ENCODE data around the gene CPED1. TPM values are rescaled to one million over a fixed set of nuclear protein-coding genes. Genes with fewer than 3 reads are reported as not detected.

Gene CPED1
- polyA plus RNA-seq, 1 donor from 2014 or later = not detected

GRCh38 chr7:120992272-120992964 is 3.9 kb downstream of the CPED1 start:
- no peak overlapping the region for H3K27ac ChIP-seq (ENCODE audit: low read length)
- H3K4me2 ChIP-seq (ENCODE audit: low read length) = no peak overlapping the region
- H3K36me3 ChIP-seq (ENCODE audit: insufficient read depth, low read length) = no peaks in the 10 kb centered on the region
- no peaks in the 10 kb centered on the region for H3F3A ChIP-seq (ENCODE audit: insufficient read depth, low read length, poor library complexity, severe bottlenecking)
- no peaks in the 10 kb centered on the region for H3K9me3 ChIP-seq (ENCODE audit: low read length)
- no peaks in the 10 kb centered on the region for H3K79me2 ChIP-seq (replicated peaks; ENCODE audit: insufficient read depth, low read length)
- TF ChIP-seq EP300 (conservative IDR thresholded peaks at IDR 0.05; ENCODE audit: poor library complexity, severe bottlenecking) (no peak), TAF1 (IDR thresholded peaks at IDR 0.05; ENCODE audit: low read depth) (no peak), CTCF (IDR thresholded peaks at IDR 0.05; ENCODE audit: poor library complexity, severe bottlenecking) (no peak), POLR2AphosphoS5 (IDR thresholded peaks at IDR 0.05) (no peak), REST (IDR thresholded peaks at IDR 0.05; ENCODE audit: borderline replicate concordance) (no peak), SMC3 (conservative IDR thresholded peaks at IDR 0.05; ENCODE audit: poor library complexity) (no peak), MXI1 (conservative IDR thresholded peaks at IDR 0.05; ENCODE audit: poor library complexity, severe bottlenecking) (no peak), EZH2 (IDR thresholded peaks at IDR 0.05; ENCODE audit: borderline replicate concordance, insufficient read depth, low read length, poor library complexity, severe bottlenecking) (no peak), RAD21 (conservative IDR thresholded peaks at IDR 0.05) (no peak)
- H3K4me3 ChIP-seq (ENCODE audit: low read length) = no peak overlapping the region
- peaks cover 8% of the 10 kb centered on the region for H3K27me3 ChIP-seq (ENCODE audit: insufficient read depth, low read depth, low read length)
- no peak overlapping the region for H2AFZ ChIP-seq (ENCODE audit: low read depth, low read length)
- H4K20me1 ChIP-seq (ENCODE audit: insufficient read depth) = no peaks in the 10 kb centered on the region
- H3K9ac ChIP-seq (ENCODE audit: low read length) = no peak overlapping the region
- H3K9me2 ChIP-seq (ENCODE audit: insufficient read depth, low read length) = no peaks in the 10 kb centered on the region

- no peaks in the 10 kb centered on the region for H3K79me2 ChIP-seq (replicated peaks; ENCODE audit: insufficient read depth, low read length)
Observed at GRCh38 chr7:120992965-120993494, 4.5 kb downstream of the CPED1 start.

More at GRCh38 chr7:120992965-120993494, 4.5 kb downstream of the CPED1 start:
- H3K4me3 ChIP-seq (ENCODE audit: low read length) = no peak overlapping the region
- H3K4me2 ChIP-seq (ENCODE audit: low read length) = no peak overlapping the region
- no peaks in the 10 kb centered on the region for H3K9me3 ChIP-seq (ENCODE audit: low read length)
- no peak overlapping the region for H3K9ac ChIP-seq (ENCODE audit: low read length)
- no peaks in the 10 kb centered on the region for H4K20me1 ChIP-seq (ENCODE audit: insufficient read depth)
- H3K36me3 ChIP-seq (ENCODE audit: insufficient read depth, low read length) = no peaks in the 10 kb centered on the region
- no peak overlapping the region for H2AFZ ChIP-seq (ENCODE audit: low read depth, low read length)
- TF ChIP-seq EP300 (conservative IDR thresholded peaks at IDR 0.05; ENCODE audit: poor library complexity, severe bottlenecking) (no peak), EZH2 (IDR thresholded peaks at IDR 0.05; ENCODE audit: borderline replicate concordance, insufficient read depth, low read length, poor library complexity, severe bottlenecking) (no peak), RAD21 (conservative IDR thresholded peaks at IDR 0.05) (no peak), TAF1 (IDR thresholded peaks at IDR 0.05; ENCODE audit: low read depth) (no peak), MXI1 (conservative IDR thresholded peaks at IDR 0.05; ENCODE audit: poor library complexity, severe bottlenecking) (no peak), CTCF (IDR thresholded peaks at IDR 0.05; ENCODE audit: poor library complexity, severe bottlenecking) (no peak)
- H3K9me2 ChIP-seq (ENCODE audit: insufficient read depth, low read length) = no peaks in the 10 kb centered on the region
- peaks cover 6% of the 10 kb centered on the region for H3K27me3 ChIP-seq (ENCODE audit: insufficient read depth, low read depth, low read length)
- no peaks in the 10 kb centered on the region for H3F3A ChIP-seq (ENCODE audit: insufficient read depth, low read length, poor library complexity, severe bottlenecking)
- no peak overlapping the region for H3K27ac ChIP-seq (ENCODE audit: low read length)
